Parathyroid adenoma (tissue), 2 donors: ENCODE measurements around the gene FBH1.
"Not testable (repeated sequence)": the region's sequence is repeated elsewhere in the genome, so short reads cannot be mapped to it uniquely, and the experiment has no call there.

Experiments
- H2AFZ ChIP-seq: fragments of 300-600 bp; sonication (generic); one replicate; pipeline ENCODE4 v1.7.0; 2017; ENCODE audit warnings: antibody characterized with exemption, mild to moderate bottlenecking
- H3K27ac ChIP-seq: fragments of 300-600 bp; sonication (generic); one replicate; pipeline ENCODE4 v1.7.0; 2017
- H3K27me3 ChIP-seq: fragments of 300-600 bp; sonication (generic); one replicate; pipeline ENCODE4 v1.7.0; 2017; ENCODE audit warnings: low read length; ENCODE audit not compliant: control insufficient read depth, insufficient read depth
- H3K36me3 ChIP-seq: fragments of 300-600 bp; sonication (generic); one replicate; pipeline ENCODE4 v1.7.0; 2017; ENCODE audit warnings: low read length; ENCODE audit not compliant: control insufficient read depth, insufficient read depth
- H3K4me1 ChIP-seq: fragments of 300-600 bp; sonication (generic); one replicate; pipeline ENCODE4 v1.7.0; 2017; ENCODE audit warnings: control low read depth
- H3K4me2 ChIP-seq: fragments of 300-600 bp; sonication (generic); one replicate; pipeline ENCODE4 v1.7.0; 2017; ENCODE audit warnings: low read length
- H3K4me3 ChIP-seq: fragments of 300-600 bp; sonication (generic); one replicate; pipeline ENCODE4 v1.7.0; 2017; ENCODE audit warnings: low read depth, low read length
- H3K79me2 ChIP-seq: fragments of 300-600 bp; sonication (generic); one replicate; pipeline ENCODE4 v1.7.0; 2017; ENCODE audit warnings: control low read depth
- H3K9ac ChIP-seq: fragments of 300-600 bp; sonication (generic); one replicate; pipeline ENCODE4 v1.7.0; 2017; ENCODE audit warnings: mild to moderate bottlenecking
- H3K9me3 ChIP-seq: fragments of 300-600 bp; sonication (generic); one replicate; pipeline ENCODE4 v1.7.0; 2017; ENCODE audit warnings: low read length; ENCODE audit not compliant: control insufficient read depth
- CTCF ChIP-seq: fragments of 300-600 bp; sonication (generic); IDR thresholded peaks from one replicate; pipeline ENCODE4 v1.7.0; 2017; ENCODE audit warnings: antibody characterized with exemption, mild to moderate bottlenecking
- donor health status: primary hyperparathyroidism.

The FBH1 gene

GRCh38 chr10:5959581-5960069 lies 69.6 kb downstream of the FBH1 start:
- Histone ChIP-seq H3K9me3 (no peaks in the 10 kb centered on the region), H3K79me2 (no peaks in the 10 kb centered on the region), H3K9ac (no peak overlapping the region), H3K4me2 (no peak overlapping the region), H2AFZ (no peak overlapping the region), H3K4me3 (no peak overlapping the region), H3K27me3 (no peaks in the 10 kb centered on the region), H3K4me1 (no peaks in the 10 kb centered on the region), H3K27ac (no peak overlapping the region), H3K36me3 (no peaks in the 10 kb centered on the region)
- TF ChIP-seq CTCF: no peak

GRCh38 chr10:5960070-5960972 lies 70.3 kb downstream of the FBH1 start:
- no peak for TF ChIP-seq CTCF
- no peak overlapping the region for H3K4me3 ChIP-seq
- H3K36me3 ChIP-seq: no peaks in the 10 kb centered on the region
- no peaks in the 10 kb centered on the region for H3K4me1 ChIP-seq
- no peak overlapping the region for H3K27ac ChIP-seq
- H3K79me2 ChIP-seq: no peaks in the 10 kb centered on the region
- H3K9ac ChIP-seq: no peak overlapping the region
- H2AFZ ChIP-seq: no peak overlapping the region
- no peaks in the 10 kb centered on the region for H3K9me3 ChIP-seq
- no peak overlapping the region for H3K4me2 ChIP-seq
- H3K27me3 ChIP-seq: no peaks in the 10 kb centered on the region

- not testable (repeated sequence) for H3K36me3 ChIP-seq
Measured at GRCh38 chr10:5960973-5961275, 70.9 kb downstream of the FBH1 start.

GRCh38 chr10:5961405-5962100 lies 71.5 kb downstream of the FBH1 start:
- no peak overlapping the region for H3K4me2 ChIP-seq
- H3K27ac ChIP-seq: no peak overlapping the region

More at GRCh38 chr10:5960973-5961275, 70.9 kb downstream of the FBH1 start:
- H3K4me1 ChIP-seq, H3K27me3 ChIP-seq, H3K9ac ChIP-seq, H3K79me2 ChIP-seq, H3K4me3 ChIP-seq, H3K9me3 ChIP-seq, H3K27ac ChIP-seq, H3K4me2 ChIP-seq, H2AFZ ChIP-seq: not testable (repeated sequence)

GRCh38 chr10:5962358-5962940 lies 72.4 kb downstream of the FBH1 start:
- not testable (repeated sequence) for H3K79me2 ChIP-seq, H3K9ac ChIP-seq, H3K4me2 ChIP-seq, H3K27me3 ChIP-seq, H3K27ac ChIP-seq, H3K4me1 ChIP-seq, H3K4me3 ChIP-seq, H3K36me3 ChIP-seq, H3K9me3 ChIP-seq, H2AFZ ChIP-seq

More at GRCh38 chr10:5961405-5962100, 71.5 kb downstream of the FBH1 start:
- Histone ChIP-seq H3K27me3 (no peaks in the 10 kb centered on the region), H3K9me3 (no peaks in the 10 kb centered on the region), H3K4me3 (no peak overlapping the region), H3K9ac (no peak overlapping the region), H2AFZ (no peak overlapping the region), H3K79me2 (no peaks in the 10 kb centered on the region), H3K36me3 (no peaks in the 10 kb centered on the region), H3K4me1 (no peaks in the 10 kb centered on the region)
- no peak for TF ChIP-seq CTCF
